Neural cell (in vitro differentiated cells): ENCODE measurements around the gene ZNF600.
"Not testable (repeated sequence)": the region's sequence is repeated elsewhere in the genome, so short reads cannot be mapped to it uniquely, and the experiment has no call there.

Experiments
- CTCF ChIP-seq: fragments of 450-650 bp; IDR thresholded peaks from 2 replicates; pipeline ENCODE4 v1.5.1; 2014; ENCODE audit warnings: antibody characterized with exemption, mild to moderate bottlenecking, moderate library complexity; ENCODE audit not compliant: poor library complexity, severe bottlenecking
- EP300 ChIP-seq: fragments of 450-650 bp; conservative IDR thresholded peaks from 2 replicates; pipeline ENCODE4 v1.6.1; 2014; ENCODE audit warnings: antibody characterized with exemption, mild to moderate bottlenecking, moderate library complexity; ENCODE audit not compliant: poor library complexity, severe bottlenecking
- MXI1 ChIP-seq: fragments of 450-650 bp; conservative IDR thresholded peaks from 2 replicates; pipeline ENCODE4 v1.6.1; 2014; ENCODE audit warnings: antibody characterized with exemption, mild to moderate bottlenecking; ENCODE audit not compliant: poor library complexity, severe bottlenecking
- POLR2AphosphoS5 ChIP-seq: IDR thresholded peaks from 2 replicates; pipeline ENCODE4 v1.6.1; 2012
- RAD21 ChIP-seq: fragments of 450-650 bp; conservative IDR thresholded peaks from 2 replicates; pipeline ENCODE4 v1.6.1; 2014; ENCODE audit warnings: antibody characterized with exemption, mild to moderate bottlenecking, moderate library complexity
- SMC3 ChIP-seq: fragments of 450-650 bp; conservative IDR thresholded peaks from 2 replicates; pipeline ENCODE4 v1.6.1; 2014; ENCODE audit warnings: antibody characterized with exemption, mild to moderate bottlenecking, moderate library complexity; ENCODE audit not compliant: poor library complexity
- TAF1 ChIP-seq: IDR thresholded peaks from 2 replicates; pipeline ENCODE4 v1.6.1; 2012; ENCODE audit warnings: low read depth

GRCh38 chr19:52720541-52720940, 66.0 kb downstream of the ZNF600 start:
- not testable (repeated sequence) for TF ChIP-seq CTCF, SMC3, RAD21, TAF1, EP300, MXI1, POLR2AphosphoS5
